Mucosa of rectum (tissue), 2 donors: Measurements from ENCODE around the gene GID8.

Source experiments
- H3K27ac ChIP-seq, 2 donors: one replicate each; pipeline ENCODE4 v1.7.0; 2013; ENCODE audit warnings: inconsistent platforms in 2 of 2, low read depth in 2 of 2, low read length in 2 of 2
- H3K27me3 ChIP-seq, 2 donors: one replicate each; pipeline ENCODE4 v1.7.0; 2013; ENCODE audit warnings: low read length in 2 of 2; ENCODE audit not compliant: control insufficient read depth in 2 of 2, insufficient read depth in 2 of 2
- H3K36me3 ChIP-seq, 2 donors: one replicate each; pipeline ENCODE4 v1.7.0; 2013; ENCODE audit warnings: low read length in 2 of 2; ENCODE audit not compliant: control insufficient read depth in 2 of 2, insufficient read depth in 2 of 2
- H3K4me1 ChIP-seq, 2 donors: one replicate each; pipeline ENCODE4 v1.7.0; 2013; ENCODE audit warnings: low read length in 2 of 2, mild to moderate bottlenecking in 1 of 2; ENCODE audit not compliant: control insufficient read depth in 2 of 2, insufficient read depth in 2 of 2
- H3K4me3 ChIP-seq, 2 donors: one replicate each; pipeline ENCODE4 v1.7.0; 2013; ENCODE audit warnings: low read length in 2 of 2
- H3K9ac ChIP-seq, 2 donors: one replicate each; pipeline ENCODE4 v1.7.0; 2013; ENCODE audit warnings: low read length in 2 of 2, low read depth in 1 of 2, mild to moderate bottlenecking in 1 of 2
- H3K9me3 ChIP-seq, 2 donors: one replicate each; pipeline ENCODE4 v1.7.0; 2013; ENCODE audit warnings: low read length in 2 of 2; ENCODE audit not compliant: control insufficient read depth in 2 of 2
- donor health status: healthy.
- donor health status: Normal muscosa, but diverticular disease.

Gene GID8

GRCh38 chr20:62895539-62895938 lies 42.4 kb upstream of the GID8 start:
- H3K27ac ChIP-seq, result no peak overlapping the region
- H3K36me3 ChIP-seq, result peaks cover 49 to 60% of the 10 kb centered on the region in 2 donors
- no peaks in the 10 kb centered on the region for H3K27me3 ChIP-seq
- H3K9ac ChIP-seq, result no peak overlapping the region
- no peak overlapping the region for H3K4me3 ChIP-seq
- no peaks in the 10 kb centered on the region for H3K9me3 ChIP-seq
- peaks cover 20 to 22% of the 10 kb centered on the region in 2 donors for H3K4me1 ChIP-seq

GRCh38 chr20:62896526-62896925 lies 41.4 kb upstream of the GID8 start:
- peaks cover 40 to 57% of the 10 kb centered on the region in 2 donors for H3K36me3 ChIP-seq
- no peaks in the 10 kb centered on the region for H3K27me3 ChIP-seq
- H3K4me3 ChIP-seq, result no peak overlapping the region
- H3K4me1 ChIP-seq, result peaks cover 29 to 31% of the 10 kb centered on the region in 2 donors
- no peaks in the 10 kb centered on the region for H3K9me3 ChIP-seq
- no peak overlapping the region for H3K27ac ChIP-seq
- H3K9ac ChIP-seq, result no peak overlapping the region

- Histone ChIP-seq H3K9me3 (no peaks in the 10 kb centered on the region), H3K9ac (no peak overlapping the region), H3K4me3 (no peak overlapping the region), H3K36me3 (peaks cover 33 to 55% of the 10 kb centered on the region in 2 donors), H3K27me3 (no peaks in the 10 kb centered on the region), H3K4me1 (peaks cover 29 to 31% of the 10 kb centered on the region in 2 donors), H3K27ac (no peak overlapping the region)
Observed at GRCh38 chr20:62897666-62898065, 40.3 kb upstream of the GID8 start.

- H3K9ac ChIP-seq, result peak overlapping the region in 1 of 2 donors; percentile 16
- peaks cover 34 to 54% of the 10 kb centered on the region in 2 donors for H3K36me3 ChIP-seq
- no peaks in the 10 kb centered on the region for H3K27me3 ChIP-seq
- peak overlapping the region in 1 of 2 donors; percentile 41 for H3K27ac ChIP-seq
- no peak overlapping the region for H3K4me3 ChIP-seq
- H3K4me1 ChIP-seq, result peaks cover 29 to 31% of the 10 kb centered on the region in 2 donors
- H3K9me3 ChIP-seq, result no peaks in the 10 kb centered on the region
Observed at GRCh38 chr20:62898093-62898964, 39.6 kb upstream of the GID8 start.

GRCh38 chr20:62898970-62899632 lies 38.8 kb upstream of the GID8 start:
- Histone ChIP-seq H3K9me3 (no peaks in the 10 kb centered on the region), H3K27me3 (no peaks in the 10 kb centered on the region), H3K27ac (peak overlapping the region in 1 of 2 donors; percentile 41), H3K9ac (peak overlapping the region in 1 of 2 donors; percentile 62), H3K4me1 (peaks cover 29 to 31% of the 10 kb centered on the region in 2 donors), H3K36me3 (peaks cover 34 to 54% of the 10 kb centered on the region in 2 donors), H3K4me3 (no peak overlapping the region)

- Histone ChIP-seq H3K4me1 (peaks cover 29 to 31% of the 10 kb centered on the region in 2 donors), H3K36me3 (peaks cover 30 to 52% of the 10 kb centered on the region in 2 donors), H3K9ac (peak overlapping the region in 1 of 2 donors; percentile 62), H3K4me3 (peak overlapping the region in 1 of 2 donors; percentile 5), H3K27ac (peak overlapping the region in 1 of 2 donors; percentile 87), H3K27me3 (no peaks in the 10 kb centered on the region), H3K9me3 (no peaks in the 10 kb centered on the region)
Observed at GRCh38 chr20:62899633-62900051, 38.3 kb upstream of the GID8 start.

GRCh38 chr20:62900052-62900691 lies 37.8 kb upstream of the GID8 start:
- Histone ChIP-seq H3K27me3 (no peaks in the 10 kb centered on the region), H3K4me3 (peak overlapping the region; percentile 34 to 39), H3K9ac (peak overlapping the region; percentile 27 to 62), H3K4me1 (peaks cover 29 to 31% of the 10 kb centered on the region in 2 donors), H3K27ac (peak overlapping the region; percentile 85 to 87), H3K36me3 (peaks cover 30 to 52% of the 10 kb centered on the region in 2 donors), H3K9me3 (no peaks in the 10 kb centered on the region)

GRCh38 chr20:62900692-62901584 lies 37.0 kb upstream of the GID8 start:
- H3K4me3 ChIP-seq, result peak overlapping the region; percentile 34 to 39
- H3K4me1 ChIP-seq, result peaks cover 29 to 31% of the 10 kb centered on the region in 2 donors
- peak overlapping the region; percentile 85 to 87 for H3K27ac ChIP-seq
- H3K27me3 ChIP-seq, result no peaks in the 10 kb centered on the region
- peak overlapping the region; percentile 27 to 62 for H3K9ac ChIP-seq
- no peaks in the 10 kb centered on the region for H3K9me3 ChIP-seq
- peaks cover 32 to 53% of the 10 kb centered on the region in 2 donors for H3K36me3 ChIP-seq

GRCh38 chr20:62901891-62902290 lies 36.1 kb upstream of the GID8 start:
- H3K4me3 ChIP-seq, result no peak overlapping the region
- no peaks in the 10 kb centered on the region for H3K27me3 ChIP-seq
- no peak overlapping the region for H3K27ac ChIP-seq
- peaks cover 40 to 54% of the 10 kb centered on the region in 2 donors for H3K36me3 ChIP-seq
- H3K4me1 ChIP-seq, result peaks cover 29 to 31% of the 10 kb centered on the region in 2 donors
- no peaks in the 10 kb centered on the region for H3K9me3 ChIP-seq
- H3K9ac ChIP-seq, result no peak overlapping the region
